ENCODE results near the gene RAB7B.

DNA sequence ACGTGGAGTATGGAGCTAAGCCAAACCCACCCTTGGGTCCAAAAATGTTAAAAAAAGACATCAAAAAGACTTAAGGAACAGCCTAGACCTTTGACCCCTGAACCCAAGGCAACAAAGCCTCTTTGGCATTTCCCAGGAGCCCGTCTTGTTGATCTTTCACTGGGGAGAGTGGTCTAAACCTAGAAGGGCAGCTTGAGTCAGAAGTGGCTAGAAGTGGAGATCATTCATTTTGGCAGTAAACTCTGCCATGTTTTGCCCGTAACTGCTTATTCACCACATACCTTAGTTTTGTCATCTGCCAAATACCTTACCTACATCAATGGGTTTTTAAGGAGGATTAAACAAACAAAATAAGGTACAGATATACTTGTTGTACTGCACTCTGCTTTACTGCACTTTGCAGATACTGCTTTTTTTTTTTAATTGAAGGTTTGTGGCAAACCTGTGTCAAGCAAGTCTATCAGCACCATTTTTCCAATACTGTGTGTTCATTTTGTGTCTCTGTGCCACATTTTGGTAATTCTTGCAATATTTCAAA lies 22.2 kb upstream of the RAB7B start:
- TF ChIP-seq EZH2 (IDR thresholded peaks at IDR 0.05; ENCODE audit: borderline replicate concordance) (no peak), EZH2phosphoT487 (IDR thresholded peaks at IDR 0.05; ENCODE audit: low read depth, severe bottlenecking, unreplicated experiment) (no peak)
- TF ChIP-seq, protein P1, sequence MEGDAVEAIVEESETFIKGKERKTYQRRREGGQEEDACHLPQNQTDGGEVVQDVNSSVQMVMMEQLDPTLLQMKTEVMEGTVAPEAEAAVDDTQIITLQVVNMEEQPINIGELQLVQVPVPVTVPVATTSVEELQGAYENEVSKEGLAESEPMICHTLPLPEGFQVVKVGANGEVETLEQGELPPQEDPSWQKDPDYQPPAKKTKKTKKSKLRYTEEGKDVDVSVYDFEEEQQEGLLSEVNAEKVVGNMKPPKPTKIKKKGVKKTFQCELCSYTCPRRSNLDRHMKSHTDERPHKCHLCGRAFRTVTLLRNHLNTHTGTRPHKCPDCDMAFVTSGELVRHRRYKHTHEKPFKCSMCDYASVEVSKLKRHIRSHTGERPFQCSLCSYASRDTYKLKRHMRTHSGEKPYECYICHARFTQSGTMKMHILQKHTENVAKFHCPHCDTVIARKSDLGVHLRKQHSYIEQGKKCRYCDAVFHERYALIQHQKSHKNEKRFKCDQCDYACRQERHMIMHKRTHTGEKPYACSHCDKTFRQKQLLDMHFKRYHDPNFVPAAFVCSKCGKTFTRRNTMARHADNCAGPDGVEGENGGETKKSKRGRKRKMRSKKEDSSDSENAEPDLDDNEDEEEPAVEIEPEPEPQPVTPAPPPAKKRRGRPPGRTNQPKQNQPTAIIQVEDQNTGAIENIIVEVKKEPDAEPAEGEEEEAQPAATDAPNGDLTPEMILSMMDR (IDR thresholded peaks at IDR 0.05; ENCODE audit: poor library complexity) = no peak
